ENCODE data around the gene SYTL2. TPM values are rescaled to one million over a fixed set of nuclear protein-coding genes. Genes with fewer than 3 reads are reported as not detected.

Gene SYTL2
- total RNA-seq, 2 donors from 2014 or later = 1.7 to 3.4 TPM

DNA sequence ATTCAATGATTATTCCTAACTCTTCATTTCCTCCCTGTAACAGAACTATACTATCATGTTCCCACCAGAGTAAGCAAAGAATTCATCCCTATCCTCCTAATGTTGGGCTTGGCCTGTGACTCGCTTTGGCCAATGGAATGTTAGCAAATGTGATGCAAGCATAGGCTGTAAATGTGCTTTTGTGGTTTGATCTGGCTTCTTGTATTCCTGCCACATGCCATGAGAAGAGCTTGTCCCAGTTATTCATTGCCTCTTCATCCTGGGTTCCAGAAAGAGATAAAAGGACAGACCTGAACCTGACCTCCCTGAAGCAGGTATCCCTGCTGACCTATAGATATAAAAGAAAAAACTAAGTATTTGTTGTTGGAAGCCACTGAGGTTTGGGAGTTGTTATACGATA is 51.0 kb downstream of the SYTL2 start:
- H3K4me3 ChIP-seq (ENCODE audit: low read length) = no peak overlapping the region
- H3K9me3 Mint-ChIP-seq = no peaks in the 10 kb centered on the region
- WGBS, 2 experiments (ENCODE audit: insufficient coverage in 1 of 2, insufficient read length in 1 of 2) = 92% methylated on average over 1 of the region's 2 CpGs; no CpG with 5 or more reads in 1 of the 2 experiments
- H3K9ac ChIP-seq (ENCODE audit: extremely low read depth, low read length, poor library complexity, severe bottlenecking) = no peak overlapping the region
- H3K27ac ChIP-seq (ENCODE audit: low read depth, low read length) = no peak overlapping the region
- peaks cover 56% of the 10 kb centered on the region for H3K27me3 Mint-ChIP-seq (ENCODE audit: insufficient read depth)
- peaks cover 3% of the 10 kb centered on the region for H3K4me1 Mint-ChIP-seq
- H3K27me3 ChIP-seq (ENCODE audit: control insufficient read depth, insufficient read depth, low read length, poor library complexity, severe bottlenecking) = peaks cover 16% of the 10 kb centered on the region
- H3K4me3 Mint-ChIP-seq = no peak overlapping the region
- no peak overlapping the region for H3K27ac Mint-ChIP-seq
- H3K9me3 ChIP-seq (ENCODE audit: control insufficient read depth, low read length) = no peaks in the 10 kb centered on the region
- no peak for TF ChIP-seq CTCF (conservative IDR thresholded peaks at IDR 0.05)
- H3K36me3 ChIP-seq (ENCODE audit: control insufficient read depth, insufficient read depth, low read length) = no peaks in the 10 kb centered on the region
- DNase-seq = no peak
- H3K4me1 ChIP-seq (ENCODE audit: control insufficient read depth, insufficient read depth, low read length) = no peaks in the 10 kb centered on the region
- no peaks in the 10 kb centered on the region for H3K36me3 Mint-ChIP-seq (ENCODE audit: low read depth)

GRCh38 chr11:85758480-85759039 is 52.4 kb downstream of the SYTL2 start:
- Mint-ChIP-seq H3K9me3 (no peaks in the 10 kb centered on the region), H3K36me3 (ENCODE audit: low read depth) (no peaks in the 10 kb centered on the region), H3K4me3 (no peak overlapping the region), H3K27ac (no peak overlapping the region), H3K27me3 (ENCODE audit: insufficient read depth) (peaks cover 45% of the 10 kb centered on the region), H3K4me1 (peaks cover 3% of the 10 kb centered on the region)
- TF ChIP-seq CTCF (conservative IDR thresholded peaks at IDR 0.05) = no peak
- Histone ChIP-seq H3K36me3 (ENCODE audit: control insufficient read depth, insufficient read depth, low read length) (no peaks in the 10 kb centered on the region), H3K4me3 (ENCODE audit: low read length) (no peak overlapping the region), H3K27me3 (ENCODE audit: control insufficient read depth, insufficient read depth, low read length, poor library complexity, severe bottlenecking) (peaks cover 16% of the 10 kb centered on the region), H3K4me1 (ENCODE audit: control insufficient read depth, insufficient read depth, low read length) (no peaks in the 10 kb centered on the region), H3K9ac (ENCODE audit: extremely low read depth, low read length, poor library complexity, severe bottlenecking) (no peak overlapping the region), H3K27ac (ENCODE audit: low read depth, low read length) (no peak overlapping the region), H3K9me3 (ENCODE audit: control insufficient read depth, low read length) (no peaks in the 10 kb centered on the region)
- WGBS, 2 experiments (ENCODE audit: insufficient coverage in 1 of 2, insufficient read length in 1 of 2) = 100% methylated on average over 1 of the region's 1 CpG; no CpG with 5 or more reads in 1 of the 2 experiments
- no peak for DNase-seq

- Histone ChIP-seq H3K4me3 (ENCODE audit: low read length) (no peak overlapping the region), H3K9ac (ENCODE audit: extremely low read depth, low read length, poor library complexity, severe bottlenecking) (no peak overlapping the region), H3K27me3 (ENCODE audit: control insufficient read depth, insufficient read depth, low read length, poor library complexity, severe bottlenecking) (peaks cover 16% of the 10 kb centered on the region), H3K36me3 (ENCODE audit: control insufficient read depth, insufficient read depth, low read length) (no peaks in the 10 kb centered on the region), H3K4me1 (ENCODE audit: control insufficient read depth, insufficient read depth, low read length) (no peaks in the 10 kb centered on the region), H3K27ac (ENCODE audit: low read depth, low read length) (no peak overlapping the region), H3K9me3 (ENCODE audit: control insufficient read depth, low read length) (no peaks in the 10 kb centered on the region)
- H3K27me3 Mint-ChIP-seq (ENCODE audit: insufficient read depth) = peaks cover 41% of the 10 kb centered on the region
- TF ChIP-seq CTCF (conservative IDR thresholded peaks at IDR 0.05) = no peak
- H3K36me3 Mint-ChIP-seq (ENCODE audit: low read depth) = no peaks in the 10 kb centered on the region
- 92 to 100% methylated on average over 3 to 4 of the region's 4 CpGs for WGBS, 2 experiments (ENCODE audit: insufficient coverage in 1 of 2, insufficient read length in 1 of 2)
- no peaks in the 10 kb centered on the region for H3K9me3 Mint-ChIP-seq
- no peak overlapping the region for H3K27ac Mint-ChIP-seq
- H3K4me3 Mint-ChIP-seq = no peak overlapping the region
- no peak for DNase-seq
- H3K4me1 Mint-ChIP-seq = peaks cover 3% of the 10 kb centered on the region
Observed at GRCh38 chr11:85758026-85758425, 52.9 kb downstream of the SYTL2 start.

All from endodermal cell (in vitro differentiated cells).